Measurements from ENCODE around the gene GPR162.

The GPR162 gene

GRCh38 chr12:6824901-6825381 is 3.3 kb downstream of the GPR162 start:
- Histone ChIP-seq H3K9me2 (replicated peaks; ENCODE audit: low read depth, low read length) (no peaks in the 10 kb centered on the region), H3K9me3 (ENCODE audit: insufficient read depth, low read depth, low read length) (no peaks in the 10 kb centered on the region), H3K36me3 (ENCODE audit: insufficient read depth, low read length) (no peaks in the 10 kb centered on the region), H3K4me3 (ENCODE audit: low read length, poor library complexity, severe bottlenecking) (no peak overlapping the region), H3K9ac (ENCODE audit: low read depth, low read length, poor library complexity, severe bottlenecking) (no peak overlapping the region), H2AFZ (ENCODE audit: low read length) (no peak overlapping the region), H3F3A (ENCODE audit: low read depth) (no peaks in the 10 kb centered on the region), H3K27me3 (ENCODE audit: insufficient read depth, low read length, poor library complexity, severe bottlenecking) (no peaks in the 10 kb centered on the region), H3K79me2 (ENCODE audit: insufficient read depth, low read length) (peaks cover 19% of the 10 kb centered on the region; the same call in 1 of the 2 replicates), H3K4me1 (ENCODE audit: insufficient read depth, low read length, poor library complexity, severe bottlenecking) (peaks cover 30% of the 10 kb centered on the region), H3K4me2 (ENCODE audit: low read depth, low read length, poor library complexity, severe bottlenecking) (no peak overlapping the region), H4K20me1 (ENCODE audit: insufficient read depth, low read length, poor library complexity, severe bottlenecking) (no peaks in the 10 kb centered on the region)
- TF ChIP-seq CTCF (conservative IDR thresholded peaks at IDR 0.05; ENCODE audit: low read length) = no peak
- no peak for TF ChIP-seq EZH2phosphoT487 (IDR thresholded peaks at IDR 0.05; ENCODE audit: borderline replicate concordance)

DNA sequence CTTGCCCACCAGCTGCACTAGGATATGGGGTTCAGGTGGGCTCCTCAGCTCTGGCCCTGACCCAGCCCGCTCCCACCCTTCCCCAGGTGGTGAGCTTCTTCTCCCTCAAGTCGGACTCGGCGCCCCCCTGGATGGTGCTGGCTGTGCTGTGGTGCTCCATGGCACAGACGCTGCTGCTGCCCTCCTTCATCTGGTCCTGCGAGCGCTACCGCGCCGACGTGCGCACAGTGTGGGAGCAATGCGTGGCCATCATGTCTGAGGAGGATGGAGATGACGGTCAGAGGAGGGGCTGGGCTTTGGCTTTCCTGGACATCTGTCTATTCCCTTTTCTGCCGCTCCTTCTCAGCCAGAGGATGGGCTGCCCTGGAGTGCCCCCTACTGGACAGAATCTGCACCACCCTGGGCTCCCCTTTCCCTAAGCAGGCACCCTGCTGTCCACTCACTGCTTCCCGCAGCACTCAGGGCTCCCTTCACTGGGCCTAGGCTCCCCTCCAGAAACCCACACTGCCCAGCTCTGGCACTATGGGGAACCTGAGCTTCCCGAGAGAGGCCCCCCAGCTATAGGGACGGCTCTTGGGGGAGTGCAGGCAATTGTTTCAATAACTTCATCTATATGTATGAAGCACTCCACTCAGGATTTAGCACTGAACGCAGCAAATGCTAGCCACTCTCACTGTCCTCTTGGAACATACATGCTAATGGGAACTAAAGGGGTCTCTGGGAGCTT is 3.9 kb downstream of the GPR162 start:
- H3K79me2 ChIP-seq (ENCODE audit: insufficient read depth, low read length) = peaks cover 25% of the 10 kb centered on the region; the same call in 1 of the 2 replicates
- no peaks in the 10 kb centered on the region for H3K9me2 ChIP-seq (replicated peaks; ENCODE audit: low read depth, low read length)
- no peaks in the 10 kb centered on the region for H3K36me3 ChIP-seq (ENCODE audit: insufficient read depth, low read length)
- H3K9me3 ChIP-seq (ENCODE audit: insufficient read depth, low read depth, low read length) = no peaks in the 10 kb centered on the region
- H3K4me3 ChIP-seq (ENCODE audit: low read length, poor library complexity, severe bottlenecking) = no peak overlapping the region
- no peak overlapping the region for H2AFZ ChIP-seq (ENCODE audit: low read length)
- no peaks in the 10 kb centered on the region for H3F3A ChIP-seq (ENCODE audit: low read depth)
- H3K4me1 ChIP-seq (ENCODE audit: insufficient read depth, low read length, poor library complexity, severe bottlenecking) = peaks cover 33% of the 10 kb centered on the region
- TF ChIP-seq EZH2phosphoT487 (IDR thresholded peaks at IDR 0.05; ENCODE audit: borderline replicate concordance) (no peak), CTCF (conservative IDR thresholded peaks at IDR 0.05; ENCODE audit: low read length) (peak; percentile 84)
- H3K9ac ChIP-seq (ENCODE audit: low read depth, low read length, poor library complexity, severe bottlenecking) = no peak overlapping the region
- H3K27me3 ChIP-seq (ENCODE audit: insufficient read depth, low read length, poor library complexity, severe bottlenecking) = no peaks in the 10 kb centered on the region
- no peaks in the 10 kb centered on the region for H4K20me1 ChIP-seq (ENCODE audit: insufficient read depth, low read length, poor library complexity, severe bottlenecking)
- H3K4me2 ChIP-seq (ENCODE audit: low read depth, low read length, poor library complexity, severe bottlenecking) = no peak overlapping the region

DNA sequence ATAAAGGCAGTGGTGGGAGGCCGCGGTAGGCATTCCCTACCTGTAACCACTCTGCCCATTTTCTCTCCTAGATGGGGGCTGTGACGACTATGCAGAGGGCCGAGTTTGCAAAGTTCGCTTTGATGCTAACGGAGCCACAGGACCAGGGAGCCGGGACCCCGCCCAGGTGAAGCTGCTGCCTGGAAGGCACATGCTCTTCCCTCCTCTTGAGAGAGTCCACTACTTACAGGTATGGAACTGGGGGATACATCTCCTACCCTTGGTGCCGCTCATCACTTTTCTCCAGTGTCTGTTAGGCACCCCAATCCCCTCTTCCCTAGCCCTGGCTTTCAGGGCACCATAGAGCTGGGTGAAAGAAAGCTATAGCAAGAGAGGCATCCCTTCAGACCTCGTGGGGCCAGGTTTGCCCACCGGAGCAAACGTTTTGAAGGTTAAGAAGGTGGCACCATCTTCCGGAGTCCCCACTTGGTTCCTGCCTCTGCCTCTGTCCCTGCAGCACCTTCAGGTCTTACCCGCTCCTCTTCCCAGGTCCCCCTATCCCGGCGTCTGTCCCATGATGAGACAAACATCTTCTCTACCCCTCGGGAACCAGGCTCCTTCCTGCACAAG is 4.6 kb downstream of the GPR162 start:
- Histone ChIP-seq H3K4me3 (ENCODE audit: low read length, poor library complexity, severe bottlenecking) (no peak overlapping the region), H3K9me2 (replicated peaks; ENCODE audit: low read depth, low read length) (no peaks in the 10 kb centered on the region), H3K4me2 (ENCODE audit: low read depth, low read length, poor library complexity, severe bottlenecking) (no peak overlapping the region), H4K20me1 (ENCODE audit: insufficient read depth, low read length, poor library complexity, severe bottlenecking) (no peaks in the 10 kb centered on the region), H3K79me2 (ENCODE audit: insufficient read depth, low read length) (peaks cover 25% of the 10 kb centered on the region; the same call in 1 of the 2 replicates), H2AFZ (ENCODE audit: low read length) (no peak overlapping the region), H3K9ac (ENCODE audit: low read depth, low read length, poor library complexity, severe bottlenecking) (no peak overlapping the region), H3K9me3 (ENCODE audit: insufficient read depth, low read depth, low read length) (no peaks in the 10 kb centered on the region), H3F3A (ENCODE audit: low read depth) (no peaks in the 10 kb centered on the region), H3K36me3 (ENCODE audit: insufficient read depth, low read length) (no peaks in the 10 kb centered on the region), H3K27me3 (ENCODE audit: insufficient read depth, low read length, poor library complexity, severe bottlenecking) (no peaks in the 10 kb centered on the region), H3K4me1 (ENCODE audit: insufficient read depth, low read length, poor library complexity, severe bottlenecking) (peaks cover 28% of the 10 kb centered on the region)
- TF ChIP-seq CTCF (conservative IDR thresholded peaks at IDR 0.05; ENCODE audit: low read length) (no peak), EZH2phosphoT487 (IDR thresholded peaks at IDR 0.05; ENCODE audit: borderline replicate concordance) (no peak)

All from Loucy (cell line).